ENCODE data around the gene EIF4G1.
A peak's percentile ranks its signal among the peaks of the same experiment; 100 is the strongest.

The EIF4G1 gene

DNA sequence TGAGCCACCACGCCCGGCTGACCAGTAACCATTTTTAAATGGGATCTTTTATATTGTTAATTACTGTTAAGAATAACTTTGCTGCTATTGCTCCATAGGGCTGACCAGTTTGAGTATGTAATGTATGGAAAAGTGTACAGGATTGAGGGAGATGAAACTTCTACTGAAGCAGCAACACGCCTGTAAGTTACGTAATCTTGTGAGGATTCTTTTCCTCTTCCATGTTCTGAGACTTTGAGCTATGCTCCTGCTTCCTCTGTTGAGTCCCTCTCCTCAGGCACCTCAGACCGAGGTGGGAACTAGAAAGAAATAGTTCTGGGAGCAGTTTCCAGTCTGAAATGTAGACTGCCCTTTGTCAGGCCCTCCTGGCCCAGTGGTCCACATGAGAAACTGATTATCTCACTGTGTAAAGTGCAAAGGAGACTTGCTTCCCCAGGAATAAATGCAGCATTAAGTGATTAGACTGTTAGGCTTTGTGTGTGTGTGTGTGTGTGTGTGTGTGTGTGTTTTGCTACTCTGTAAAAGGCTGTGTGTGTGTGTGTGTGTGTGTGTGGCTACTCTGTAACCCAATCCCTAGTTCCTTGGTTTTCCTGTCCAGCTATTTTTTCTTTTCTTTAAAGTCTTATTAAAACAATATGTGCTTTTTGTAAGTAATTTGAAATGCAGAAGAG is 52.3 kb downstream of the EIF4G1 start:
- DNase-seq (ENCODE audit: low read depth, low spot score) = no peak

DNA sequence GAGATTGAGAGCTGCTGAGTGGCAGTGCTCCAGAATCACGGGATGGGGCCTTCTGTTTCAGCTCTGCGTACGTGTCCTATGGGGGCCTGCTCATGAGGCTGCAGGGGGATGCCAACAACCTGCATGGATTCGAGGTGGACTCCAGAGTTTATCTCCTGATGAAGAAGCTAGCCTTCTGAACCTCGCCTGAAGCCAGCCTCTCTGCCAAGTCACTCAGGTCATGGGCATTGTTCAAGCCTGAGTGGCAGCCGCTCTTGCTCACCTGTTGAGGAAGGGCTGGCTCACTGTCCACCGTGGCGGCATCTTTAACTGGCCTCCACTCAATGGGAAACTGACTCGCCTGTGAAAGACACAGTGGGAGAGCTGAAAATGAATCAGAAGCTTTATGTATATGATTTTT is 53.7 kb downstream of the EIF4G1 start:
- no peak for DNase-seq (ENCODE audit: low read depth, low spot score)

GRCh38 chr3:184368586-184369183 is 54.3 kb downstream of the EIF4G1 start:
- no peak for DNase-seq (ENCODE audit: low read depth, low spot score)

DNA sequence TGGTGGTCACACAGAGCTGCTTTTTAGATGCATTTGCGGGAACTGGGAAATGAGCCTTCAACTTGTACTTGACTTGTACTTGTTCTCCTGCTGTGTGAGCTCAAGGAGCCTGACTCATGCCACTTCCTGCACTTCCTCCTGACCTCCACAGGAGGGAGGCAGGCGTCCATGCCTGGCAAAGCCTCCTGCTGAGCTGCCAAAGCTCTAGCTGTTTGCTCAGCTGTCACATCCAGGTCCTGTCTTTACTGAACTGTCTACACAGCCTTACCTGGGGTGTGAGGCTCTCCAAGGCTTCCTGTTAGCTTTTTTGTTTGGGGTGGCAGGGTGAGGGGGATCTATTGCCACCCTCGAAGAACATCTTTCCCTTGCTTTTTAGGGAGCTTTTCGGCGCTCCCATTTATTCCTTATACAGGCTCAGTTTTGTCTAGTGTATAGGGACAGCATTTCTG is 57.2 kb downstream of the EIF4G1 start:
- DNase-seq (ENCODE audit: low read depth, low spot score) = peak; percentile 81

GRCh38 chr3:184372296-184372821 is 58.0 kb downstream of the EIF4G1 start:
- DNase-seq (ENCODE audit: low read depth, low spot score) = no peak

DNA sequence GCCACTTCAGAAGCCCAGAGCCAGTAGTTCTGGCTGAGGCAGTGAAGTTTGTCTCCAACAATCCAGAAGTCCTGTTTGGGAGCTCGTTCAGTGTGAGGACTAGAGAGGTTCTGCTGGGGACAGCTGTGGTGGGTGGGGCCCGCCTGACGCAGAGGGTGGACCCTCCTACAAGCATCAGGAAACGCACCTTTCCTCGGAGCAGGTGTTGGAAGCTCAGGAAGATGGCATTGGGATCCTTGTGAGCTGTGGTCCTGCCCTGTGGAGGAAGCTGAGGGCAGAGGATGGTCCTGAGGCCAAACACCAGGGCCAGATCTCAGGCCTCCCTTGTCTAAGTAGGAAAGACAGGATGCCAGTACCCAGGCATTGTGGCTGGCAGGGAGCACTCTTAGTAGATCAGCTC is 58.5 kb downstream of the EIF4G1 start:
- no peak for DNase-seq (ENCODE audit: low read depth, low spot score)

DNA sequence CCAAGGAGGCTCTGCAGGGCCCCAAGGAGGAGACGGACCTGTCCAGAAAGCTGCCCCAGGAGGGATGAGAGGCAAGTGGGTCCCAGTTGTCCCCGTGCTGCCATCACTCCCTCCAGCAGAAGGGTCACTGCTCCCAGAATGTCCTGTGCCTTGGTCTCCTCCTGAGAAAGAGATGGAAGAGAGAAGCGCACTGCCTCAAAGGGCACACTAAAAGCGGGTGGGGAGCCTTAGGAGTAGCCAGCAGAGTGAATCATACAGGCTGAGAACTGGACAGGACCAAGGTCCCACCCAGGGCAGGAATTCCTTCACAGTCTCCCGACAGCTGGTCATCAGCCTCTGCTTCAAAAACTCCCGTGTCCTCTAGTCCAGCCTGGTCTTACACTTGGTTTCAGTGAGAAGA is 59.0 kb downstream of the EIF4G1 start:
- no peak for DNase-seq (ENCODE audit: low read depth, low spot score)

GRCh38 chr3:184375747-184376461 is 61.5 kb downstream of the EIF4G1 start:
- no peak for DNase-seq (ENCODE audit: low read depth, low spot score)

DNA sequence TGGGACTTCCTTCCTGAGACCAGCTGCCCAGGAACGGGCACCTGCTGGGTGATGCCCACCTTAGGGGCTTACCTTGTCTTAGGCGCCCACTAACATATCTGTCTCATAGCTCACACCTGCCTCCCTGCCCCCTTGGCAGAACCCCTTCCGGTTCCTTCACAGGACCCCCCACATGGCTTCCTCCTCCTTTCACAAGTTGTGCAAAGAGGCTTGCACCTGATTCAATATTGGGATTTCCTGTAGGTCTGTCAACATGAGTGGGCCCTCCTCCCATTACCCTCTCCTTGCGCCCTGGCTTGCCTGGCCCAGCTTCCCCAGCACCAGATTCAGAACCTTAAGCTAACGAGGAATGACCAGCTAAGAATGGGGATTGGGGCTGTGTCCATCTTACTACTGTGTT is 63.0 kb downstream of the EIF4G1 start:
- no peak for DNase-seq (ENCODE audit: low read depth, low spot score)

GRCh38 chr3:184377882-184378445 is 63.6 kb downstream of the EIF4G1 start, which contains the start of gene THPO:
Gene THPO, minus strand, starts transcription at chr3:184378207. Its CDS starts 1,948 bp downstream, at chr3:184376259.
- DNase-seq (ENCODE audit: low read depth, low spot score) = no peak

DNA sequence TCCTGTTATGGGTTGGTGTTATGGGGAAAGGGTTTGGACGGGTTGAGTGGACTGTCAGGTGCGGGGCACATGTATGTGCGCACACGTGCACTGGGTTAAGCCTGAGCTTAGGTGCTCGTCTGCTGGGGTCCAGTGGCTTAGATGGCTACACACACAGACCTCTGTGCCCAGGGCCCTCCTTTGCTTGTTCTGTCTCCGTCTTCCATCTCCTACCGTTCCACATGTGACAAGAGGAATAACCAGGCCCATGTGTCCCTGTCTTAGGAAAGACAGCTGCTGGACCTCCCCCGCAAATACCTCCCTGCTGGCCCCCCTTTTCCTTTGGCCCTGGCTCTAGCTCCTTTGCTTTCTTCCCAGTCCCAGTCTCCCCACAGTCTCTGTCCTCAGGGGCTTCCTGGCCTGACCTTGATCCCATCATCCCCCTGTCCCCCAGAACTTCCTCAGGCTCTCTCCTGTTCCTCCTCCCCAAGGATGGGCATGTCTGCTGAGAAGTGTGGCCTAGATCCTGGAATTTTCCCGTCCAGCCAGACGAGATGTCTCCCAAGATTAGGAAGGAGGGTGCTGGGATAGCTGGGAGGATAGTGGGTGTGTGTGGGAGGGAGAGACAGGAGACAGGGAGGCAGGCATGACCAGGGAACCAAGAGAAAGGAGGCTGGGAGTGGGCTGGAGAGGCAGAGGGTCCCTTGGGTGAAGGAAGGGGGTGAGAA is 64.4 kb downstream of the EIF4G1 start:
- no peak for DNase-seq (ENCODE audit: low read depth, low spot score)

- DNase-seq (ENCODE audit: low read depth, low spot score) = no peak
Measured at GRCh38 chr3:184379358-184380184, 65.2 kb downstream of the EIF4G1 start, which contains the start of gene CHRD. Gene CHRD, plus strand, starts transcription at chr3:184380054. Its CDS starts 265 bp downstream, at chr3:184380319.

DNA sequence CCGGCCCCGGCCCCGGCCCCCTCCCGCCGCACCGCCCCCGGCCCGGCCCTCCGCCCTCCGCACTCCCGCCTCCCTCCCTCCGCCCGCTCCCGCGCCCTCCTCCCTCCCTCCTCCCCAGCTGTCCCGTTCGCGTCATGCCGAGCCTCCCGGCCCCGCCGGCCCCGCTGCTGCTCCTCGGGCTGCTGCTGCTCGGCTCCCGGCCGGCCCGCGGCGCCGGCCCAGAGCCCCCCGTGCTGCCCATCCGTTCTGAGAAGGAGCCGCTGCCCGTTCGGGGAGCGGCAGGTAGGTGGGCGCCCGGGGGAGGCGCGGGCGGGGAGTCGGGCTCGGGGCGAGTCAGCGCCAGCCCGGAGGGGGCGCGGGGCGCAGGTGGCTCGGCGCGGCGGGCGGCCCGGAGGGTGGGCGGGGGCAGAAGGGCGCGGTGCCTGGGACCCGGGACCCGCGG is 65.8 kb downstream of the EIF4G1 start:
- no peak for DNase-seq (ENCODE audit: low read depth, low spot score)

DNA sequence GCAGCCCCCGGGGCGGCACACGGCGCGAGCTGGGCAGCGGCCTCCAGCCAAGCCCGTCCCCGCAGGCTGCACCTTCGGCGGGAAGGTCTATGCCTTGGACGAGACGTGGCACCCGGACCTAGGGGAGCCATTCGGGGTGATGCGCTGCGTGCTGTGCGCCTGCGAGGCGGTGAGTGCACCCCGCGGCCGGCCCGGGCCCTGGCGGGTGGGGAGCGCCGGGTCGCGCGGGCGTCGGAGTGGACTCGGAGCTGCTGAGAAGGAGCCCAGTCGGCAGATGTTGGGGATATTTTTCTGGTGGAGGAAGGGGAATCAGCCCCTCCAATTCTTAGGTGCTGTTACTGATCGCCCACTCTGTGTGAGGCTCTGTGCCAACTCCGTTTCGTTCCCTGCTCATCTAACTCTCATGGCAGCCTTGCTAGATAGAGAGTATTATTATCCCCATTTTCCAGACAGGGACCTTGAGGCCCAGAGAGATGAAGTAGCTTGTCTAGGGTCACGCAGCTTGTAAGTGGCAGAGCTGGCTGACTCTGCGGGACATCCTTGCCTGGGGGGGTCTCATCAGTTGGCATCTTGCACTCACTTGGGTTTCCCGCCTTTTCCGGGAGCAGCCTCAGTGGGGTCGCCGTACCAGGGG is 66.3 kb downstream of the EIF4G1 start:
- DNase-seq (ENCODE audit: low read depth, low spot score) = no peak

GRCh38 chr3:184381261-184382224 is 67.1 kb downstream of the EIF4G1 start:
- DNase-seq (ENCODE audit: low read depth, low spot score) = no peak

GRCh38 chr3:184382326-184383032 is 68.1 kb downstream of the EIF4G1 start:
- no peak for DNase-seq (ENCODE audit: low read depth, low spot score)

GRCh38 chr3:184383033-184383740 is 68.8 kb downstream of the EIF4G1 start:
- DNase-seq (ENCODE audit: low read depth, low spot score) = no peak

DNA sequence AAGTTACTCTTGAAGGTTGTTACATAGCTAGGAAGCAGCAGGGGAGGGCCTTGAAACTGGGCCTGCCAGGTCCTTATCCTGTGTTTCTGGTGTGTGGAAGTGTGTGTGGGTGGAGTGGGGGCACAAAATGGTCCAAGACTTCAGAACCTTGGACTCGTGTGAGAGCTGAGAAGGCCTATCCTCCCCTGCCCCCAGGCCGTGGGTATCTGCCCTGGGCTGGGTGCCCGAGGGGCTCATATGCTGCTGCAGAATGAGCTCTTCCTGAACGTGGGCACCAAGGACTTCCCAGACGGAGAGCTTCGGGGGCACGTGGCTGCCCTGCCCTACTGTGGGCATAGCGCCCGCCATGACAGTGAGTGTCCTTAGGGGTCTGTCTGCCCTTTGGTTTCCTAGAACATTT is 69.9 kb downstream of the EIF4G1 start:
- DNase-seq (ENCODE audit: low read depth, low spot score) = no peak
